HG03175 (cell line): Measurements from ENCODE around the gene ADCY4.
"Not testable (repeated sequence)": the region's sequence is repeated elsewhere in the genome, so short reads cannot be mapped to it uniquely, and the experiment has no call there.

Experiments used
- ATAC-seq: cut with Tn5 transposase; IDR thresholded peaks from one replicate; pipeline ENCODE4 v1.9.1; 2021; ENCODE audit warnings: mild to moderate bottlenecking, moderate library complexity; ENCODE audit not compliant: unreplicated experiment

Gene ADCY4

DNA sequence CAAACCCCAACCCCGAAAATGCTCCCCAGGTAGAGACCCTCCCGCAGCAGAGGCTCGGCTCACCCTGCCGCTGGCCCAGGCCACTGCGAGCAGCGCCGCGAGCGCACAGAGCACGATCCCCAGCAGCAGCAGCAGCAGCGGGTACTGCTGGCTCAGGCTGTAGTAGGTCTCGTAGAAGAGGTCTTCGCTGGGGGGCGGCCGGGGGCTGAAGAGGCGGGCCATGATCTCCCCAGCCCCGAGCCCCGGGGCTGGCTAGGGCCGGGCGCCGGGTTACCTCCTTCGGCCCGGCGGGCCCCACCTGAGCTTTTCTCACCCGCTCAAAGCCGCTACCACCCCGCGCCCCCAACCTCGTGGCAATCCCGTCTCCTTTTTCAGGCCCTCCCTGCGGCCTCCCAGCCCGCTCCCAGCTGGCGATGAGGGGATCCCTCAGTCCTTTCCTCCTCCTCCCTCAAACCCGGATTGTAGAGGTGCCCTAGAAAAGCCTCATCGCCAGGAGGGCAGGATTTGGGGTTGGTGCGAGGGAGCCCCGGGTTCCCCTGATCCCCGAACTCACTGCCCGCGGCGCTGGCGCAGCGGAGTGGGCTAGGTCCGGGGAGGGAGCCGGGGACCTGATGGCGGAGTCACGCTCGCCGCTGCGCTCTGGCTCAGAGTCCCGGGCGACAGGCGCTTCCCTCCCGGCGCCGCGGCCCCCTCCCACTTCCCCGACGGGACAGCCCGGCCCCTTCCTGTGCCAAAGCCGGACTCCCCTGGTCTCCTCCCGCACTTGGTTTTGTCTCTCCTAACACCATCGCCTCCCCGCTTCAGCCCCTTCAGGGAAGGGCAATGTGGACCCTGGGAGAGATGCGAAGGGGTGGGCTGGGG, at the start of gene ADCY4:
ADCY4 (minus strand) TSS at position 641 of the 861 bp plus-strand sequence; CDS start at position 222, 419 bp downstream.
- ATAC-seq = no peak

DNA sequence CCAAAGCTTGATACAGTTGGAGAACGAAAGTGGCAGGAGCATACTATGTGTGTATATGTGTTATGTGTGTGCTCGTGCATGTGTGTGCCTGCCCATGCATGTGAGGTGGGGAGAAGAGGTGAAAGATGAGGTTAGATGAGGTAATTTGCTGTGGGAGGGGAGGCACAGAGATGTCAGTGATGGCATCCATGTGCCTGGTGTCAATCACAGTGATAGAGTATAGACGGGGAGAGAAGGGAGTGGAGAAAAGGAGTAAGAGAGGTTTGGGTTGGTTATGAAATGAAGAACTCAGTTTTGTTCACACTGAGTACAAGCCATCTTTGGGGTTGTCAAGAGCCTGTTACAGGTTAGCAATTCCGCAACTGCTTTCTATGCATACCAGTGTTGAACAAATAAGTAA, 49.3 kb upstream of the ADCY4 start:
- ATAC-seq = no peak

- no peak for ATAC-seq
Observed at GRCh38 chr14:24382064-24382371, 47.1 kb upstream of the ADCY4 start.

GRCh38 chr14:24381363-24382063, 46.6 kb upstream of the ADCY4 start:
- no peak for ATAC-seq

- no peak for ATAC-seq
Observed at GRCh38 chr14:24379907-24380730, 45.2 kb upstream of the ADCY4 start.

- ATAC-seq = no peak
Observed at GRCh38 chr14:24378981-24379906, 44.4 kb upstream of the ADCY4 start.

DNA sequence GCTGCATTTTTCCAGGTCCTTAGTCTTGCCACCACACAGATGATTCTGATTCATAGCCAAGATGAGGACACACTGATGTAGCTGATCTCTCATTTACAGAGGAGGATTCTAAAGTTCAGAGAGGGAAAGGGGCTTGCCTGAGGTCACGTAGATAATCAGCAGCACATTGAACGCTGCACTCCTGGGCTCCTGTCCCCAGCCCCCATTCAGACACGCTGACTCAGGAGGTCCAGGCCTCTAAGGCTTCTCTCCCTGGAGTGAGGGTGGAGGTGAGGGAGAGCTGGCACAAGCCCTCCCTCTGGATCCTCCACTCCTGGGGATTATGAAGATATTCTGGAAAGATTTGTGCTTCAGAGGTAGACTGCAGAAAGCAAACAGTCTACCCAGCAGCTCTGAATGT, 43.5 kb upstream of the ADCY4 start:
- ATAC-seq = no peak

DNA sequence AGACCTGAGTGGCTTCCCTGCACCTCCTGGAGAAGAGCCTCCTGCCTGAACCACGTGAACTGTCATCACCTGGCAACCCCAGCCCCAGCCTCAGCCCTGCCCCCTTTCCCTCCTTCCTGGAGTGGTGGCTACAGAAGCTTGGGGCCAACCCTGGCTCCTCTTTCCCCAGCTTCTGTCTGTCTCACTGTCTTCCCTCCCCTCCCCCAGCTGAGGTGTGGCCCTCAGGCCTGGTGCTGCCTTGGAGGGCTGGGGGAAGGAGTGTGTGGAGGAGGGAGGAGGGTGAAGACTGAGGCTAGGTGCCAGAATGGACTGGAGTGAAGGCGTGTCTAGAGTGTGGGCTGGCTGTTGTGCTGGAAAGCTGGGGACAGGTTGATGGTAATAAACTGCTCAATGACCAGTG, 42.8 kb upstream of the ADCY4 start:
- ATAC-seq = no peak

GRCh38 chr14:24377126-24377525, 42.3 kb upstream of the ADCY4 start:
- no peak for ATAC-seq

DNA sequence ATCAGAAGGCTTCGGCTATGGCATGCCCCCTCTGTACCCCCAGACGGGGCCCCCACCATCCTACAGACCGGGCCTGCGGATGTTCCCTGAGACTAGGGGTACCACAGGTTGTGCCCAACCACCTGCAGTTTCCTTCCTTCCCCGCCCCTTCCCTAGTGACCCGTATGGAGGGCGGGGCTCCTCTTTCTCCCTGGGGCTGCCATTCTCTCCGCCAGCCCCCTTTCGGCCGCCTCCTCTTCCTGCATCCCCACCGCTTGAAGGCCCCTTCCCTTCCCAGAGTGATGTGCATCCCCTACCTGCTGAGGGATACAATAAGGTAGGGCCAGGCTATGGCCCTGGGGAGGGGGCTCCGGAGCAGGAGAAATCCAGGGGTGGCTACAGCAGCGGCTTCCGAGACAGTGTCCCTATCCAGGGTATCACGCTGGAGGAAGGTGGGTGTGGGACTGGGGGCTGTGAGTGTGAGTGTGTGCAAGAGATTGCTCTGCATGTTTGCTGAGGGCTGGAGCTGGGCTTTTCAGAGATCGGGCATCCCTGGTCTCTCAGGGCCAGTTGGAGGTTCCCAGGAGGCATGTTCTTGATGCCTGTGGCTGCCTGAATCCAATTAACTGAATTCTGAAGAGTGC, 41.7 kb upstream of the ADCY4 start:
- no peak for ATAC-seq

DNA sequence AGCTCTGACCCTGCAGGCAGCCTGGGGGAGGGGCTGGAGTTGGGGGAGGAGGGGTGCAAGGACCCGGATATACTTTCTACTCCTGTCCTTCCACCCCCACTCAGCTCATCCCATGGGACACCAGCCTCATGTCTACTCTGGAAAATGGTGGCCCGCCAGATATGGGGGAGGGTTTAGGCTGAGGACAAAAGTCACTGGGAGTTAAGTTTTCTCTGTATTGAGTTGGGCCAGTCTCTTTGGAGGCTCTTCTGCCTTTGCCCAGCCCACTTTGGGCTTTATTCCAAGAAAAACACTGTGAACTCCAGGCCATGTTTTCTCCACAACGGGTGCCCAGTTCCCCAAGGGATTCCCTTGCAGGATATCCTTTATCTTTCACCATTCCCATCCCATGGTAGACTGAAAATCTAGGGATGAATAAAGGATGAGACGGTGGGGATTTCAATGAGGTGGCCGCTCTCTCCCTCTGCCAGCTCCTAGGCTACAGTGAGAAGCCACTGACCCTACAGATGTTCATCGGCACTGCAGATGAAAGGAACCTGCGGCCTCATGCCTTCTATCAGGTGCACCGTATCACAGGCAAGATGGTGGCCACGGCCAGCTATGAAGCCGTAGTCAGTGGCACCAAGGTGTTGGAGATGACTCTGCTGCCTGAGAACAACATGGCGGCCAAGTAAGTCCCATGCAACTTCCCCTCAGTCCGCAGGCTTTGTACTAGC, 38.0 kb upstream of the ADCY4 start:
- ATAC-seq = no peak

DNA sequence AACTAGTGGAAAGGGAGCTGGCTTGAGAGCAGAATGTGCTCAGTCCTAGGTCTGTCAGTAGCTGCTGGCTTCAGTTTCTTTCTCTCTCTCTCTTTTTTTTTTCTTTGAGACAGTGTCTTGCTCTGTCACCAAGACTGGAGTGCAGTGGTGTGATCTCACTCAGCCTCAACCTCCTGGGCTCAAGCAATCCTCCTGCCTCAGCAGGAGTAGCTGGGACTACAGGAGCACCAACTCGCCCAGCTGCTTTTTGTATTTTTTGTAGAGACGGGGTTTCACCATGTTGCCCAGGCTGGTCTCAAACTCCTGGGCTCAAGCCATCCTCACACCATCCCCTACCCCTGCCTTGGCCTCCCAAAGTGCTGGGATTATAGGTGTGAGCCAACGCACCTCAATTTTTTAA, 36.7 kb upstream of the ADCY4 start:
- not testable (repeated sequence) for ATAC-seq

DNA sequence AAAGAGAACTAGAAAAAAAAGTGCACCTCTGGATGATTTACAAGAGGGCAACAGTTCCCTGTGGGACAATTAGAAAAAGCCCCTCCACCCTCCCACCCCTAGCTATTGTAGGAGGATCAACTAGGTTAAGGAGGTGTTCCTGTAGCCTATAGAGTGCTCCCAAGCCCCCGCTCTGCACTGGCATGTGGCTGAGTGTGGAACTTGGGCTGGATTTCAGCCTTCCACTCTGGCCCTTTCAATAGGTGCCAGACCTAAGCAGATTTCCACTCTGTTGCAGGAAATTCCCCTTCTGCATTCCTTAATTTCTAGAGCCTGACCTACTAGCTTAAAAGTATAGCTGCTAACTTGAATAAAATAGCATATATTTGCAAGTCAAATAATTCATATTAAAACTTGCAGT, 35.9 kb upstream of the ADCY4 start:
- no peak for ATAC-seq

DNA sequence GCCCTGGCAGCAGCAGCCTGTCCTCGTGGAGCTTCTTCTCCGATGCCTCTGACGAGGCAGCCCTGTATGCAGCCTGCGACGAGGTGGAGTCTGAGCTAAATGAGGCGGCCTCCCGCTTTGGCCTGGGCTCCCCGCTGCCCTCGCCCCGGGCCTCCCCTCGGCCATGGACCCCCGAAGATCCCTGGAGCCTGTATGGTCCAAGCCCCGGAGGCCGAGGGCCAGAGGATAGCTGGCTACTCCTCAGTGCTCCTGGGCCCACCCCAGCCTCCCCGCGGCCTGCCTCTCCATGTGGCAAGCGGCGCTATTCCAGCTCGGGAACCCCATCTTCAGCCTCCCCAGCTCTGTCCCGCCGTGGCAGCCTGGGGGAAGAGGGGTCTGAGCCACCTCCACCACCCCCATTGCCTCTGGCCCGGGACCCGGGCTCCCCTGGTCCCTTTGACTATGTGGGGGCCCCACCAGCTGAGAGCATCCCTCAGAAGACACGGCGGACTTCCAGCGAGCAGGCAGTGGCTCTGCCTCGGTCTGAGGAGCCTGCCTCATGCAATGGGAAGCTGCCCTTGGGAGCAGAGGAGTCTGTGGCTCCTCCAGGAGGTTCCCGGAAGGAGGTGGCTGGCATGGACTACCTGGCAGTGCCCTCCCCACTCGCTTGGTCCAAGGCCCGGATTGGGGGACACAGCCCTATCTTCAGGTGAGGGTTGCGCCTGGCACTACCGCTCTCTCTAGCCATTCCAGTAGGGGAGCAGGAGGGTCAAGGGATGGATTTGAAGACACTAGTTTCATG, 35.2 kb upstream of the ADCY4 start:
- ATAC-seq = no peak

- ATAC-seq = no peak
Observed at GRCh38 chr14:24369463-24369862, 34.6 kb upstream of the ADCY4 start.

DNA sequence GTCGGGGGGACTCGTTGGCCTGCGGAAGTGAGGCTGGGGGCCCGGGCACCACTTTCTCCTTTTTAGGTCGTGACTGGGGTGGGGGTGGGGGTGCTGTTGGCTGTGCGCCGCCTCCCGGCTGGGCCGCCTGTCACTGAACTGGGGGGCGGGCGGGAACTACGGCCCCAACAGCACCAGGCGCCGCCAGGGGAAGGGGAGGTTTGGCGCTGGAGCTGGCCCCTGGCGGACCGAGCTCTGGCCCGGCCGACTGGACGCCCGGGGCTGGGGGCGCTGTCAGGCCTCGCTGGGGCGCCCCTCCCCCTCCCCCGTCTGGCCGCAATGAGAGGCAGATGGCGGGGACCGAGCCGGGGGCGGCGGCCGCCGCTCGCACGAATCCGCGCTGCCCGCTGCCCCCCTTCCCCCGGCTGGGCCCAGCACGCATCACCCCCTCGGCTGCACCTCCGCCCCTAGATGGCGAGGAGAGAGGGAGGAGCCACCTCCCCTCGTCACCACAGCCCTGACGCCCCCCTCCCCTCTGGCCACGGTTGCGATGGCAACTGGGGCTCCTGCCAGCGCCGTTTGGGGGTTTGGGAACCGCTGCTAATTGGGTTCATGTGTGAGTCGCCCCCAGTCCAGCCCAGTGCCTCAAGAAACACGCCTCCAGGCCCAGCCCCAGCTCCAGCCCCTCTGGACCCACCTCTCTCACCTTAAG, 33.8 kb upstream of the ADCY4 start:
- ATAC-seq = no peak

GRCh38 chr14:24368212-24368561, 33.3 kb upstream of the ADCY4 start:
- ATAC-seq = no peak

DNA sequence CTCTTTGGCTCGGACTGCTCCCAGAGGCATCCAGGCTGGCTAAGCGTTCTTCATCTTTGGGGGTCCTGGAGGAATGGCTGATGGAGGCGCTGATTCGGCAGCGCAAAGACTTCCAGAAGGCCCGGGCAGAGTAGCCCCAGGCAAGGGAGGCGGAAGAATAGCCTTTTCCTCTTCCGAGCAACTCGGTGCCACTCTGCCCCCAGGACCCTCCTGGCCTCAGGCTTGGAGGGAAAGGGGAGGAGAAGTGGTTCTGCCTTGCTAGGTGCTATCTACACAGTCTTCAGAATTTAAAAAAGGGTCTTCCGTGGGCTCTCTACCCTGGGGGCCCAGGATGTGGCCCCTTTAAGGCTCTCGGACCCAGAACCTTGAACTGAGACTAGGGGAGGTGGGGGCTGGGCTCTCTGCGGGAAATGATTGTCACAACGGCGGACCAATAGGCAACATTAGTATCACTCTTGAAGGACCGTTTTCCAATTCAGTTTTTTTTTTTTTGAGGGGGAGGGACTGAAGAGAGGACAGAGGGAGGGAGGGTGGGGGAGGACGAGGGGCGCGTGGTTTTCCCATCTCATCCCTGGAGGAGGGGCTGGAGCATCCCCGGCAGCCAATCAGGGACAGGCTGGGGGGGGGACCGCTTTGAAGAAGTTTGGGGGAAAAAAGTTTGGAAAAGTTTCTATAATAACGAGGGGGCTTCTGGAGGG, 32.8 kb upstream of the ADCY4 start, which contains the start of gene NFATC4:
NFATC4 (plus strand) TSS at position 671 of the 698 bp plus-strand sequence. CDS start 157 bp downstream, outside the sequence.
- ATAC-seq = no peak
